Activated CD4-positive, alpha-beta memory T cell treated with anti-CD3 and anti-CD28 coated beads, Interleukin-2, amount 10 ng/mL, durations not matched to agents 7 days and 5 days (primary cell): Measurements from ENCODE around the gene MRPL11. TPM values are rescaled to one million over a fixed set of nuclear protein-coding genes. Genes with fewer than 3 reads are reported as not detected.
"Not testable (repeated sequence)": the region's sequence is repeated elsewhere in the genome, so short reads cannot be mapped to it uniquely, and the experiment has no call there.

Experiments
- CTCF ChIA-PET: fragments of 350-600 bp; sonication (Branson Sonifier 250); formaldehyde crosslinking; loops from one replicate; lab custom pipeline; 2021; ENCODE audit warnings: antibody characterized with exemption, inconsistent platforms; lab: Charles Lee
- POLR2A ChIA-PET: fragments of 350-600 bp; sonication (Branson Sonifier 250); formaldehyde crosslinking; loops from one replicate; lab custom pipeline; 2021; ENCODE audit warnings: antibody characterized with exemption; lab: Charles Lee
- DNase-seq: peaks from one replicate; pipeline ENCODE4 v3.0.0-alpha.2; 2020
- H3K27ac Mint-ChIP-seq: one replicate; pipeline ENCODE4 v1.8.0; 2021; ENCODE audit warnings: mild to moderate bottlenecking, mixed read lengths
- H3K27me3 Mint-ChIP-seq: one replicate; pipeline ENCODE4 v1.8.0; 2021; ENCODE audit warnings: mixed read lengths
- H3K36me3 Mint-ChIP-seq: one replicate; pipeline ENCODE4 v1.8.0; 2021; ENCODE audit warnings: low read depth, mixed read lengths
- H3K4me1 Mint-ChIP-seq: one replicate; pipeline ENCODE4 v1.8.0; 2021; ENCODE audit warnings: mixed read lengths
- H3K4me3 Mint-ChIP-seq: one replicate; pipeline ENCODE4 v1.8.0; 2021; ENCODE audit warnings: mild to moderate bottlenecking, mixed read lengths
- H3K9me3 Mint-ChIP-seq: one replicate; pipeline ENCODE4 v1.8.0; 2021; ENCODE audit warnings: mixed read lengths
- total RNA-seq, 2 experiments: library from RNA; stranded (reverse); gene quantifications; one replicate each; pipeline ENCODE4 v1.2.3, GENCODE V29; 2021

Gene MRPL11
- total RNA-seq, 2 experiments from 2014 or later = 44.2 to 55.3 TPM

DNA sequence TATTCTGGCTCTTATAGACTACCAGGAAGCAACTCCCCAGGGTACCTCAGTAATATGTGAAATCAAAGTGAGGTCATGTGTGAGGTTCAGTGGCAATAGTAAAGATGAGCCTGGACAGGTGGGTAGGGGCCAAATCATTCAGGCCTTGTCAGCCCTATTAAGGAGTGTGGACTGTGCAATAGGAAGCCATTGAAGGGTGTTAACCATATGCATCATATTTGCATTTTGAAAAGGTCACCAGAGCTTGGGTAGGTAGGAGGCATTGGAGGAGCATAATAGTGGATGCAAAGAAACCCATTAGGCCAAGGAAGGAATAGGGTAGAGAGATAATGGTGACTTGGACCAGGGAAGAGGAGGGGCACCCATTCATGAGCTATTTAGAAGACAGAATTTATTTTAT lies 8.4 kb upstream of the MRPL11 start:
- H3K27ac Mint-ChIP-seq = no peak overlapping the region
- DNase-seq = no peak
- H3K27me3 Mint-ChIP-seq = peaks cover 13% of the 10 kb centered on the region
- ChIA-PET CTCF (interaction anchor here (1.2 to 1.8 kb wide), 3 partner anchors 8 to 58 kb away, joined by 3 to 8 read pairs (median 3); partner anchors contain the start of gene MRPL11), POLR2A (no interaction called here)
- H3K4me1 Mint-ChIP-seq = no peaks in the 10 kb centered on the region
- H3K9me3 Mint-ChIP-seq = peaks cover 7% of the 10 kb centered on the region
- H3K36me3 Mint-ChIP-seq = no peaks in the 10 kb centered on the region
- H3K4me3 Mint-ChIP-seq = no peak overlapping the region

GRCh38 chr11:66443602-66444001 lies 5.0 kb upstream of the MRPL11 start:
- H3K4me1 Mint-ChIP-seq = peaks cover 9% of the 10 kb centered on the region
- CTCF ChIA-PET = no interaction called here
- peaks cover 10% of the 10 kb centered on the region for H3K27me3 Mint-ChIP-seq
- no peak for DNase-seq
- peaks cover 7% of the 10 kb centered on the region for H3K9me3 Mint-ChIP-seq
- H3K4me3 Mint-ChIP-seq = no peak overlapping the region
- POLR2A ChIA-PET = no interaction called here
- H3K27ac Mint-ChIP-seq = no peak overlapping the region
- H3K36me3 Mint-ChIP-seq = no peaks in the 10 kb centered on the region

- H3K27ac Mint-ChIP-seq, H3K27me3 Mint-ChIP-seq, H3K9me3 Mint-ChIP-seq, H3K36me3 Mint-ChIP-seq, DNase-seq, POLR2A ChIA-PET, H3K4me3 Mint-ChIP-seq: not testable (repeated sequence)
- CTCF ChIA-PET = interaction anchor here (3.2 kb wide), 1 partner anchor 26 kb away, joined by 16 read pairs; the partner anchor contains the start of gene PELI3
- peaks cover 24% of the 10 kb centered on the region for H3K4me1 Mint-ChIP-seq
Measured at GRCh38 chr11:66440940-66441282, 2.3 kb upstream of the MRPL11 start.

DNA sequence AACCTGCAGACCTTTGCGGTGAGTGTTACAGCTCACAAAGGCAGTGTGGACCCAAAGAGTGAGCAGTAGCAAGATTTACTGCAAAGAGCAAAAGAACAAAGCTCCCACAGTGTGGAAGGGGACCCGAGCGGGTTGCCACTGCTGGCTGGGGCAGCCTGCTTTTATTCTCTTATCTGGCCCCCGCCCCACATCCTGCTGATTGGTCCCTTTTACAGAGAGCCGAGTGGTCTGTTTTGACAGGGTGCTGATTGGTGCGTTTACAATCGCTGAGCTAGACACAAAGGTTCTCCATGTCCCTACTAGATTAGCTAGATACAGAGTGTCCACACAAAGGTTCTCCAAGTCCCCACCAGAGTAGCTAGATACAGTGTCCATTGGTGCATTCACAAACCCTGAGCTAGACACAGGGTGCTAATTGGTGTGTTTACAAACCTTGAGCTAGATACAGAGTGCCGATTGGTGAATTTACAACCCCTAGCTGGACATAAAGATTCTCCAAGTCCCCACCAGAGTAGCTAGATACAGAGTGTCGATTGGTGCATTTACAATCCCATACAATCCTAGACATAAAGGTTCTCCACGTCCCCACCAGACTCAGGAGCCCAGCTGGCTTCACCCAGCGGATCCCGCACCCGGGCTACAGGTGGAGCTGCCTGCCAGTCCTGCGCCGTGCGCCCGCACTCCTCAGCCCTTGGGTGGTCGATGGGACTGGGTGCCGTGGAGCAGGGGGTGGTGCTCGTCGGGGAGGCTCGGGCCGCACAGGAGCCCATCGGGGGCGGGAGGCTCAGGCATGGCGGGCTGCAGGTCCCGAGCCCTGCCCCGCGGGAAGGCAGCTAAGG lies 1.7 kb upstream of the MRPL11 start:
- H3K4me3 Mint-ChIP-seq, H3K27me3 Mint-ChIP-seq, H3K9me3 Mint-ChIP-seq, H3K27ac Mint-ChIP-seq, DNase-seq: not testable (repeated sequence)
- CTCF ChIA-PET = interaction anchor here (1.3 to 3.2 kb wide), 5 partner anchors 22 to 57 kb away, joined by 4 to 19 read pairs (median 15); partner anchors contain the start of genes DPP3 and PELI3
- POLR2A ChIA-PET = interaction anchor here (2.3 kb wide), 1 partner anchor 26 kb away, joined by 17 read pairs; the partner anchor contains the start of gene PELI3
- peaks cover 24% of the 10 kb centered on the region for H3K4me1 Mint-ChIP-seq
- H3K36me3 Mint-ChIP-seq = peaks cover 10% of the 10 kb centered on the region

DNA sequence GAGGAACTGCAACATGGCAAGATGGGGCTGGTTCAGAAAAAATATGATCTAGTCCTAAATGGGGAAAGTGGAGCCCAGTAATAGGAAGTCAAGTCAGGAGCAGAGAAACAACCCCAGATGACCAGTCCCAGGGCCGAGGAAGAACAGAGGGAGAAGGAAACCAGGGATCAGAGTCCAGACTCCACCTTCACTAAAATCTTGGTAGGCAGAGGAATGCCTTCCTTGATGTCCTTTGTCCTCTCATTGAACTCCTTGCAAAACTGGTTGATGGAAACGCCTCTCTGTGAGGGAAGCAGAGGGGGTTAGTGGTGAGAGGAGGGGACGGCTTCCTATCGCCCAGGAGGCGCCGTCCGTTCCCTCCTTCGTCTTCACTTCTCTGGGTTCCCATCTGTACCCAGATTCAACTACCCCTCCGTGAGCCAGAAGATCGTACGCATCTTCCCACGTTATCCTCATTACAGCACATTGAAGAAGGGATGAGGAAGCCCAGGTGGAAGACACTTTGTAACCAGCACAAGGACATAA lies 607 bp downstream of the MRPL11 start:
- peaks cover 24% of the 10 kb centered on the region for H3K4me1 Mint-ChIP-seq
- POLR2A ChIA-PET = interaction anchor here (0.9 to 2.3 kb wide), 14 partner anchors 17 to 402 kb away, joined by 3 to 17 read pairs (median 5); partner anchors contain the start of genes B4GAT1, DPP3, NPAS4 and PELI3
- H3K9me3 Mint-ChIP-seq = peaks cover under 1% of the 10 kb centered on the region
- H3K27ac Mint-ChIP-seq = peak overlapping the region; percentile 89
- peaks cover 10% of the 10 kb centered on the region for H3K36me3 Mint-ChIP-seq
- peak overlapping the region; percentile 88 for H3K4me3 Mint-ChIP-seq
- H3K27me3 Mint-ChIP-seq = no peaks in the 10 kb centered on the region
- CTCF ChIA-PET = interaction anchor here (0.7 to 3.2 kb wide), 23 partner anchors 7 to 404 kb away, joined by 3 to 25 read pairs (median 8); partner anchors contain the start of genes DPP3, PELI3, RBM4B and YIF1A
- DNase-seq = no peak

GRCh38 chr11:66432597-66432996 lies 6.1 kb downstream of the MRPL11 start:
- no peaks in the 10 kb centered on the region for H3K27me3 Mint-ChIP-seq
- peaks cover 8% of the 10 kb centered on the region for H3K36me3 Mint-ChIP-seq
- H3K4me3 Mint-ChIP-seq = no peak overlapping the region
- DNase-seq = no peak
- H3K4me1 Mint-ChIP-seq = peaks cover 7% of the 10 kb centered on the region
- CTCF ChIA-PET = interaction anchor here (0.6 to 5.9 kb wide), 4 partner anchors 24 to 498 kb away, joined by 3 to 34 read pairs (median 4); no protein-coding TSS in a partner anchor
- no peaks in the 10 kb centered on the region for H3K9me3 Mint-ChIP-seq
- no peak overlapping the region for H3K27ac Mint-ChIP-seq
- POLR2A ChIA-PET = interaction anchor here (1.6 kb wide), 1 partner anchor 184 kb away, joined by 3 read pairs; the partner anchor contains the start of gene RBM14

- H3K4me3 Mint-ChIP-seq, H3K9me3 Mint-ChIP-seq, H3K27ac Mint-ChIP-seq, H3K27me3 Mint-ChIP-seq, H3K36me3 Mint-ChIP-seq, H3K4me1 Mint-ChIP-seq, DNase-seq: not testable (repeated sequence)
- POLR2A ChIA-PET = interaction anchor here (1.6 kb wide), 1 partner anchor 185 kb away, joined by 3 read pairs; the partner anchor contains the start of gene RBM14
- CTCF ChIA-PET = interaction anchor here (5.9 kb wide), 1 partner anchor 24 kb away, joined by 34 read pairs; no protein-coding TSS in a partner anchor
Measured at GRCh38 chr11:66431871-66432329, 6.7 kb downstream of the MRPL11 start.

- not testable (repeated sequence) for H3K4me1 Mint-ChIP-seq, DNase-seq, H3K27ac Mint-ChIP-seq, H3K9me3 Mint-ChIP-seq, H3K27me3 Mint-ChIP-seq, H3K36me3 Mint-ChIP-seq, H3K4me3 Mint-ChIP-seq
- ChIA-PET POLR2A (interaction anchor here (0.6 kb wide), 1 partner anchor 13 kb away, joined by 3 read pairs; no protein-coding TSS in a partner anchor), CTCF (interaction anchor here (0.7 to 5.9 kb wide), 8 partner anchors 8 to 1546 kb away, joined by 3 to 34 read pairs (median 4); partner anchors contain the start of genes MRPL11 and RBM4B)
Measured at GRCh38 chr11:66431287-66431686, 7.4 kb downstream of the MRPL11 start.

- ChIA-PET CTCF (interaction anchor here (0.6 to 5.9 kb wide), 14 partner anchors 8 to 310 kb away, joined by 3 to 34 read pairs (median 4); partner anchors contain the start of genes MRPL11, PELI3 and TMEM151A), POLR2A (no interaction called here)
- H3K27me3 Mint-ChIP-seq = no peaks in the 10 kb centered on the region
- no peaks in the 10 kb centered on the region for H3K4me1 Mint-ChIP-seq
- H3K4me3 Mint-ChIP-seq = no peak overlapping the region
- peak; percentile 79 for DNase-seq
- H3K9me3 Mint-ChIP-seq = no peaks in the 10 kb centered on the region
- H3K27ac Mint-ChIP-seq = no peak overlapping the region
- no peaks in the 10 kb centered on the region for H3K36me3 Mint-ChIP-seq
Measured at GRCh38 chr11:66429983-66430602, 8.6 kb downstream of the MRPL11 start.

- ChIA-PET POLR2A (interaction anchor here (0.6 kb wide), 1 partner anchor 152 kb away, joined by 3 read pairs; no protein-coding TSS in a partner anchor), CTCF (interaction anchor here (0.7 to 5.9 kb wide), 7 partner anchors 10 to 250 kb away, joined by 3 to 34 read pairs (median 4); partner anchors contain the start of gene MRPL11)
- H3K4me1 Mint-ChIP-seq = no peaks in the 10 kb centered on the region
- H3K27ac Mint-ChIP-seq = no peak overlapping the region
- no peak overlapping the region for H3K4me3 Mint-ChIP-seq
- no peaks in the 10 kb centered on the region for H3K9me3 Mint-ChIP-seq
- no peaks in the 10 kb centered on the region for H3K36me3 Mint-ChIP-seq
- no peaks in the 10 kb centered on the region for H3K27me3 Mint-ChIP-seq
- no peak for DNase-seq
Measured at GRCh38 chr11:66428933-66429332, 9.7 kb downstream of the MRPL11 start.

- Mint-ChIP-seq H3K27ac (no peak overlapping the region), H3K27me3 (no peaks in the 10 kb centered on the region), H3K4me3 (no peak overlapping the region), H3K4me1 (no peaks in the 10 kb centered on the region), H3K36me3 (no peaks in the 10 kb centered on the region), H3K9me3 (no peaks in the 10 kb centered on the region)
- POLR2A ChIA-PET = interaction anchor here (1.4 kb wide), 1 partner anchor 54 kb away, joined by 3 read pairs; the partner anchor contains the start of gene DPP3
- no peak for DNase-seq
- CTCF ChIA-PET = interaction anchor here (1.4 kb wide), 1 partner anchor 39 kb away, joined by 3 read pairs; no protein-coding TSS in a partner anchor
Measured at GRCh38 chr11:66426314-66426713, 12.3 kb downstream of the MRPL11 start.
